IMR-90 (cell line): ENCODE results near the gene TMEM144. TPM values are rescaled to one million over a fixed set of nuclear protein-coding genes. Genes with fewer than 3 reads are reported as not detected.

ENCODE experiments used
- ATAC-seq: fragments of 200-7000 bp; cut with Tn5 transposase; 2 replicates; pipeline ENCODE4 v1.9.1; 2020; ENCODE audit warnings: low read depth, mild to moderate bottlenecking, moderate library complexity
- BruUV-seq: library from RNA; stranded (reverse); fragments of 400-500 nt; replicated peaks from 2 replicates; lab custom pipeline; 2021; lab: Mats Ljungman, UMichigan
- CTCF ChIA-PET: fragments of 300-600 bp; formaldehyde crosslinking; extraction: SDS; loops from one replicate; lab custom pipeline; 2021; ENCODE audit warnings: antibody characterized with exemption; lab: Yijun Ruan, JAX
- POLR2A ChIA-PET: fragments of 300-600 bp; sonication (Branson Sonifier 250); formaldehyde crosslinking; loops from one replicate; lab custom pipeline; 2022; ENCODE audit warnings: antibody characterized with exemption; ENCODE audit not compliant: unreplicated experiment; lab: Charles Lee
- DNase-seq: peaks from one replicate; pipeline ENCODE4 v3.0.0; 2013
- H2AFZ ChIP-seq: replicated peaks from 2 replicates; pipeline ENCODE3; 2013; ENCODE audit warnings: low read length, mild to moderate bottlenecking; ENCODE audit not compliant: poor library complexity
- H2AK5ac ChIP-seq: 2 replicates; pipeline ENCODE4 v1.6.1; 2013; ENCODE audit warnings: low read depth, low read length, inconsistent platforms
- H2AK9ac ChIP-seq: replicated peaks from 2 replicates; pipeline ENCODE3; 2013; ENCODE audit warnings: mild to moderate bottlenecking, low read depth, low read length, moderate library complexity; ENCODE audit not compliant: poor library complexity
- H2BK120ac ChIP-seq: 2 replicates; pipeline ENCODE4 v1.6.1; 2013; ENCODE audit warnings: low read depth, low read length, inconsistent platforms
- H2BK15ac ChIP-seq: 3 replicates; pipeline ENCODE4 v1.6.1; 2013; ENCODE audit warnings: low read depth, low read length, inconsistent platforms
- H2BK20ac ChIP-seq: 2 replicates; pipeline ENCODE4 v1.6.1; 2013; ENCODE audit warnings: low read depth, mild to moderate bottlenecking, inconsistent platforms, low read length, moderate library complexity
- H2BK5ac ChIP-seq: 2 replicates; pipeline ENCODE4 v1.6.1; 2013; ENCODE audit warnings: mild to moderate bottlenecking, low read depth, low read length, inconsistent platforms; ENCODE audit not compliant: poor library complexity, severe bottlenecking
- H3K14ac ChIP-seq: replicated peaks from 2 replicates; pipeline ENCODE4 v1.6.1; 2013; ENCODE audit warnings: low read depth, low read length, inconsistent platforms
- H3K18ac ChIP-seq: 2 replicates; pipeline ENCODE4 v1.6.1; 2013; ENCODE audit warnings: low read depth, low read length, control low read depth
- H3K23ac ChIP-seq: 2 replicates; pipeline ENCODE4 v1.6.1; 2013; ENCODE audit warnings: low read depth, low read length, inconsistent platforms
- H3K27ac ChIP-seq: 2 replicates; pipeline ENCODE4 v1.5.1; 2013; ENCODE audit warnings: mild to moderate bottlenecking, control low read depth, low read length; ENCODE audit not compliant: insufficient read depth
- H3K27me3 ChIP-seq: 2 replicates; pipeline ENCODE4 v1.6.1; 2013; ENCODE audit warnings: low read length; ENCODE audit not compliant: control insufficient read depth, insufficient read depth
- H3K36me3 ChIP-seq: 2 replicates; pipeline ENCODE4 v1.6.1; 2013; ENCODE audit warnings: low read length, mixed read lengths; ENCODE audit not compliant: control insufficient read depth, insufficient read depth
- H3K4ac ChIP-seq: 2 replicates; pipeline ENCODE4 v1.6.1; 2013; ENCODE audit warnings: low read depth, low read length, inconsistent platforms
- H3K4me1 ChIP-seq: 2 replicates; pipeline ENCODE4 v1.6.1; 2013; ENCODE audit warnings: low read length, mixed read lengths; ENCODE audit not compliant: control insufficient read depth, insufficient read depth
- H3K4me2 ChIP-seq: 2 replicates; pipeline ENCODE4 v1.6.1; 2013; ENCODE audit warnings: low read depth, mild to moderate bottlenecking, control low read depth, low read length, moderate library complexity
- H3K4me3 ChIP-seq: 2 replicates; pipeline ENCODE4 v1.5.1; 2013; ENCODE audit warnings: low read depth, mild to moderate bottlenecking, control low read depth, low read length, moderate library complexity; ENCODE audit not compliant: insufficient read depth
- H3K56ac ChIP-seq: 2 replicates; pipeline ENCODE4 v1.6.1; 2013; ENCODE audit warnings: low read length, inconsistent platforms; ENCODE audit not compliant: insufficient read depth; ENCODE audit errors: extremely low read depth
- H3K79me1 ChIP-seq, 2 experiments: 2 replicates each; pipeline ENCODE4 v1.6.1; 2013; ENCODE audit warnings: low read length in 2 of 2, inconsistent platforms in 1 of 2, low read depth in 1 of 2
- H3K9ac ChIP-seq: 2 replicates; pipeline ENCODE4 v1.6.1; 2013; ENCODE audit warnings: low read depth, low read length, control low read depth
- H3K9me1 ChIP-seq: 2 replicates; pipeline ENCODE4 v1.6.1; 2013; ENCODE audit warnings: low read length, inconsistent platforms; ENCODE audit not compliant: insufficient read depth
- H3K9me3 ChIP-seq: 2 replicates; pipeline ENCODE4 v1.6.1; 2013; ENCODE audit warnings: low read length; ENCODE audit not compliant: control insufficient read depth, insufficient read depth
- H4K20me1 ChIP-seq: 2 replicates; pipeline ENCODE4 v1.6.1; 2013; ENCODE audit warnings: low read length, inconsistent platforms; ENCODE audit not compliant: insufficient read depth
- H4K5ac ChIP-seq: 2 replicates; pipeline ENCODE4 v1.6.1; 2013; ENCODE audit warnings: mild to moderate bottlenecking, low read depth, low read length, control low read depth
- H4K8ac ChIP-seq, 2 experiments: 2 replicates each; pipeline ENCODE4 v1.6.1; 2013; ENCODE audit warnings: low read depth in 2 of 2, low read length in 2 of 2, control low read depth in 1 of 2, inconsistent platforms in 1 of 2
- H4K91ac ChIP-seq: 2 replicates; pipeline ENCODE4 v1.6.1; 2013; ENCODE audit warnings: low read depth, low read length, inconsistent platforms; ENCODE audit not compliant: insufficient read depth
- FOS ChIP-seq: fragments of 150-350 bp; IDR thresholded peaks from 2 replicates; pipeline ENCODE4 v1.6.1; 2016; ENCODE audit warnings: low read depth, low read length
- RAD21 ChIP-seq: IDR thresholded peaks from 2 replicates; pipeline ENCODE4 v1.6.1; 2012; ENCODE audit warnings: low read length, improper control_type of control experiment
- WGBS, 2 experiments: methylation state at CpG; one replicate each; pipeline versions ENCODE4 v1.1.5 to v1.1.7; 2013; ENCODE audit warnings: missing lambda C conversion rate in 2 of 2; ENCODE audit not compliant: insufficient read length in 1 of 2; ENCODE audit errors: extremely low coverage in 2 of 2; 5-methylcytosine and 5-hydroxymethylcytosine counted together
- dilution Hi-C: fragments of 300-500 bp; cut with HindIII; formaldehyde crosslinking; loops from one replicate; pipeline ENCODE4 v1.14.3; 2018; ENCODE audit warnings: low sequenced_read_pairs; ENCODE audit not compliant: unreplicated experiment
- in situ Hi-C: fragments of 300-500 bp; cut with MboI; formaldehyde crosslinking; loops from 3 replicates; pipeline ENCODE4 v1.14.3; 2019; ENCODE audit warnings: low sequenced_read_pairs, inconsistent platforms, mixed read lengths
- intact Hi-C: fragments of 100-400 bp; cut with micrococcal nuclease; formaldehyde crosslinking; loops from 2 replicates; pipeline ENCODE4 v1.10.0; 2022
- polyA plus RNA-seq, 3 experiments: library from polyadenylated mRNA; depleted of rRNA; stranded (reverse); fragments of >200 nt; gene quantifications; 2 replicates each; pipeline ENCODE4 v1.2.3, GENCODE V29; 2012; ENCODE audit warnings: low replicate concordance in 1 of 3
- total RNA-seq: library from RNA; depleted of rRNA; stranded (reverse); fragments of >200 nt; gene quantifications from 2 replicates; pipeline ENCODE4 v1.2.3, GENCODE V29; 2012

TMEM144 gene
- total and polyA plus RNA-seq, 2 of the 4 experiments (the other 2 are of a cell fraction) = 0.58 to 2.2 TPM

DNA sequence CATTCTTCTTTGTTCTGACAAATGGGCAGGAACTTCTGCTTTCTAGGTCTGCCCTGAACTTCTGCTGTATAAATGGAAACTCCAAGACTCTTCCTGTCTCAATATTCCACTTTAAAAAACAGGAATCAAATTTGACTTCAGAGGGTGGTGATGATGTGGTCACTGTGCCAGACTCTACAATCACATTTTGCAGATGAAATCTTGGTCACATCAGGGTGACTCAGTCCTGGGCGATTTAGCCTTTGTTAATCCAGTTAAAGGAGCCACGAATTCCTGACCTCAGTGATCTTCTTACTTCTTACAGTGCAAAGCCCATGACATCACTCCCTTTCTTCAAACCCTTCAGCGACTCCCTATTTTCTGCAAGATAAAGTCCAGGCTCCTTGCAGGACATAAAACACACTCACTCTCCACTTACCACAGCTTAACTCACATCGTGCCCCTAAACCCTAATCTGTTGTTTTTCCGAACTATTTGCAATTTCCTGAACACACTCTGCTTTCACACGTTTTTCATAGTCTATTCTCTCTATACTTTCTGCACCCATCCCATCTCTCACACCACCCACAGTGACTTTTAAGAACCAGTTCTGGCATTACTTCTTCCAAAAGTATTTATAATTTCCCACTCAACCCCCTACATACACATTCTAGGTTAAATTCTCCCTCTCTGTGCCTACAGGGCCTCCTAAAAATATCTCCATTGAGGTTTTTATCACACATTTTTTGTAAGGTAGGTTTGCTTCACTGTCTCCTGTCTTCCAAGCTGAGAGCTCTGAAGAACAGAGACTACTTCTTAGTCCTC is 48.5 kb upstream of the TMEM144 start:
- DNase-seq (peak; percentile 79), ATAC-seq (peak; percentile 82)
- Histone ChIP-seq H2BK120ac (peak overlapping the region; percentile 67), H3K23ac (no peak overlapping the region; the same call in 1 of the 2 replicates), H2AK5ac (peak overlapping the region; percentile 36; the same call in 1 of the 2 replicates), H4K91ac (0 out of 2 replicates have a peak overlapping the region, but pooled peaks have one; percentile 10), H3K4me1 (peaks cover 5% of the 10 kb centered on the region), H3K79me1 (no peaks in the 10 kb centered on the region), H3K9me1 (no peaks in the 10 kb centered on the region; the same call in 1 of the 2 replicates), H3K27me3 (no peaks in the 10 kb centered on the region), H3K9ac (no peak overlapping the region), H4K5ac (peak overlapping the region; percentile 17; the same call in 1 of the 2 replicates), H3K9me3 (no peaks in the 10 kb centered on the region), H2BK20ac (peak overlapping the region; percentile 77; the same call in 1 of the 2 replicates), H3K14ac (peak overlapping the region; percentile 68; the same call in 1 of the 2 replicates), H3K18ac (peak overlapping the region; percentile 69; the same call in 1 of the 2 replicates), H4K20me1 (no peaks in the 10 kb centered on the region), H4K8ac (peak overlapping the region in 1 of 2 experiments; percentile 72; a peak in 3 of 4 replicates), H3K4ac (peak overlapping the region; percentile 48), H3K36me3 (peaks cover 3% of the 10 kb centered on the region; the same call in 1 of the 2 replicates), H3K4me3 (no peak overlapping the region), H3K56ac (0 out of 2 replicates have a peak overlapping the region, but pooled peaks have one; percentile 4), H2BK15ac (peak overlapping the region; percentile 77; the same call in 2 of the 3 replicates), H2BK5ac (peak overlapping the region; percentile 64), H2AK9ac (no peak overlapping the region), H3K27ac (peak overlapping the region; percentile 30; the same call in 1 of the 2 replicates), H2AFZ (no peak overlapping the region), H3K4me2 (peak overlapping the region; percentile 39; the same call in 1 of the 2 replicates)
- dilution Hi-C loops (no loop called here), intact Hi-C loops (no loop called here), in situ Hi-C loops (no loop called here)
- TF ChIP-seq FOS = 0 out of 2 replicates have a peak, but pooled peaks have one; percentile 5
- no peak for TF ChIP-seq RAD21
- ChIA-PET POLR2A (no interaction called here), CTCF (interaction anchor here (0.8 kb wide), 1 partner anchor 10 kb away, joined by 3 read pairs; no protein-coding TSS in a partner anchor)
- no TSS peak for BruUV-seq
- 41% methylated on average over 4 of the region's 6 CpGs; no CpG with 5 or more reads in 1 of the 2 experiments for WGBS, 2 experiments
